Stimulated activated CD4-positive, alpha-beta T cell treated with anti-CD3 and anti-CD28 coated beads, Interleukin-1b, Interleukin-23, amount 100 ng/mL, for 24 hours (primary cell): ENCODE data around the gene MAPT.

Experiments used
- DNase-seq, 4 experiments: peaks; one replicate each; pipeline ENCODE4 v3.0.0-alpha.2; 2020; ENCODE audit warnings: low read depth in 4 of 4, low spot score in 1 of 4

Gene MAPT

DNA sequence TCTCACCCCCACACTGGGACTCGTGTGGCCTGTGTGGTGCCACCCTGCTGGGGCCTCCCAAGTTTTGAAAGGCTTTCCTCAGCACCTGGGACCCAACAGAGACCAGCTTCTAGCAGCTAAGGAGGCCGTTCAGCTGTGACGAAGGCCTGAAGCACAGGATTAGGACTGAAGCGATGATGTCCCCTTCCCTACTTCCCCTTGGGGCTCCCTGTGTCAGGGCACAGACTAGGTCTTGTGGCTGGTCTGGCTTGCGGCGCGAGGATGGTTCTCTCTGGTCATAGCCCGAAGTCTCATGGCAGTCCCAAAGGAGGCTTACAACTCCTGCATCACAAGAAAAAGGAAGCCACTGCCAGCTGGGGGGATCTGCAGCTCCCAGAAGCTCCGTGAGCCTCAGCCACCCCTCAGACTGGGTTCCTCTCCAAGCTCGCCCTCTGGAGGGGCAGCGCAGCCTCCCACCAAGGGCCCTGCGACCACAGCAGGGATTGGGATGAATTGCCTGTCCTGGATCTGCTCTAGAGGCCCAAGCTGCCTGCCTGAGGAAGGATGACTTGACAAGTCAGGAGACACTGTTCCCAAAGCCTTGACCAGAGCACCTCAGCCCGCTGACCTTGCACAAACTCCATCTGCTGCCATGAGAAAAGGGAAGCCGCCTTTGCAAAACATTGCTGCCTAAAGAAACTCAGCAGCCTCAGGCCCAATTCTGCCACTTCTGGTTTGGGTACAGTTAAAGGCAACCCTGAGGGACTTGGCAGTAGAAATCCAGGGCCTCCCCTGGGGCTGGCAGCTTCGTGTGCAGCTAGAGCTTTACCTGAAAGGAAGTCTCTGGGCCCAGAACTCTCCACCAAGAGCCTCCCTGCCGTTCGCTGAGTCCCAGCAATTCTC is 132.1 kb downstream of the MAPT start:
- no peak for DNase-seq

DNA sequence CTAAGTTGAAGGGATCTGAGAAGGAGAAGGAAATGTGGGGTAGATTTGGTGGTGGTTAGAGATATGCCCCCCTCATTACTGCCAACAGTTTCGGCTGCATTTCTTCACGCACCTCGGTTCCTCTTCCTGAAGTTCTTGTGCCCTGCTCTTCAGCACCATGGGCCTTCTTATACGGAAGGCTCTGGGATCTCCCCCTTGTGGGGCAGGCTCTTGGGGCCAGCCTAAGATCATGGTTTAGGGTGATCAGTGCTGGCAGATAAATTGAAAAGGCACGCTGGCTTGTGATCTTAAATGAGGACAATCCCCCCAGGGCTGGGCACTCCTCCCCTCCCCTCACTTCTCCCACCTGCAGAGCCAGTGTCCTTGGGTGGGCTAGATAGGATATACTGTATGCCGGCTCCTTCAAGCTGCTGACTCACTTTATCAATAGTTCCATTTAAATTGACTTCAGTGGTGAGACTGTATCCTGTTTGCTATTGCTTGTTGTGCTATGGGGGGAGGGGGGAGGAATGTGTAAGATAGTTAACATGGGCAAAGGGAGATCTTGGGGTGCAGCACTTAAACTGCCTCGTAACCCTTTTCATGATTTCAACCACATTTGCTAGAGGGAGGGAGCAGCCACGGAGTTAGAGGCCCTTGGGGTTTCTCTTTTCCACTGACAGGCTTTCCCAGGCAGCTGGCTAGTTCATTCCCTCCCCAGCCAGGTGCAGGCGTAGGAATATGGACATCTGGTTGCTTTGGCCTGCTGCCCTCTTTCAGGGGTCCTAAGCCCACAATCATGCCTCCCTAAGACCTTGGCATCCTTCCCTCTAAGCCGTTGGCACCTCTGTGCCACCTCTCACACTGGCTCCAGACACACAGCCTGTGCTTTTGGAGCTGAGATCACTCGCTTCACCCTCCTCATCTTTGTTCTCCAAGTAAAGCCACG is 133.0 kb downstream of the MAPT start:
- no peak for DNase-seq

DNA sequence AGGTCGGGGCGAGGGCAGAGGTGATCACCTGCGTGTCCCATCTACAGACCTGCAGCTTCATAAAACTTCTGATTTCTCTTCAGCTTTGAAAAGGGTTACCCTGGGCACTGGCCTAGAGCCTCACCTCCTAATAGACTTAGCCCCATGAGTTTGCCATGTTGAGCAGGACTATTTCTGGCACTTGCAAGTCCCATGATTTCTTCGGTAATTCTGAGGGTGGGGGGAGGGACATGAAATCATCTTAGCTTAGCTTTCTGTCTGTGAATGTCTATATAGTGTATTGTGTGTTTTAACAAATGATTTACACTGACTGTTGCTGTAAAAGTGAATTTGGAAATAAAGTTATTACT is 133.6 kb downstream of the MAPT start:
- no peak for DNase-seq

DNA sequence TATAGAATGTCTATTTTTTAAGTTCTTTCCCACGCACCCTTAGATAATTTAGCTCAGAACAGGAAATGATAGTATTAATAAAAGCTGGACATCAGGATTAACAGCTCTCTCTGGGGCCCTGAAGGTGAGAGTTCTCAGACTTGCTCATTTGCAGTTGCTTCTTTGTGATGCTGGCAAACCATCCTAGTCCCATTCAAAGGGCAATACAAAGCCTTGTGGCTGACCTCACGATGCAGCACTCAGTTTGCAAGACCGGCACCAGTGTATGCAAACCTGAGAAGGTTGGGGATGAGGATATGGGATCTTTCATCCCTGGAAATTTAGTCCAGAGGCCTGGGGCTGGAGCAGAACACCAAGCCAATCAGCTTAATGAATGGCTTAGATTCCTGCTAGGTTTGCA is 134.0 kb downstream of the MAPT start:
- DNase-seq, result no peak

DNA sequence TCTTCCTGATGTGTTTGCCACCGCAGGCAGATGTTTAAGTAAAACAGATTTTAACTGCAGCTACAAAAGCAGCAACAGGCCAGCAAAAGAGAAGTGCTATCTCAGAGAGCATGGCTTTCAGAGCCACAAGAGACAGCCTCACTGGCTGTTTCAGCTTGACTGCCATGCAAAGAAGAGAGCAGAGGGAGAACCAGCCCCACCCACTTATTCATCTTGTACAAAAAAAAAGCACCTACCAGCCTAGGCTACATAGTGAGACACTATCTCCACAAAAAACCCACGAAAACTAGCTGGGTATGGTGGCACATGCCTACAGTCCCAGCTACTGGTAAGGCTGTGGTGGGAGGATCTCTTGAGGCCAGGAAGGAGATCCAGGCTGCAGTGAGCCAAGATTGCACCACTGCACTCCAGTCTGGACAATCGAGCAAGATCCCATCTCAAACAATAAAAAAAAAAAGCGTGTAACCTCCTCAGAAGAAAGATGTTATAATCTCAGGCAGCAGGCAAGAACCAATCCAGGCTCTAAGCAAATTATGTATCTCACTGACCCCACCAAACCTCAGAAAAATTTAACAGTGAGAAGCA is 134.7 kb downstream of the MAPT start:
- no peak for DNase-seq

DNA sequence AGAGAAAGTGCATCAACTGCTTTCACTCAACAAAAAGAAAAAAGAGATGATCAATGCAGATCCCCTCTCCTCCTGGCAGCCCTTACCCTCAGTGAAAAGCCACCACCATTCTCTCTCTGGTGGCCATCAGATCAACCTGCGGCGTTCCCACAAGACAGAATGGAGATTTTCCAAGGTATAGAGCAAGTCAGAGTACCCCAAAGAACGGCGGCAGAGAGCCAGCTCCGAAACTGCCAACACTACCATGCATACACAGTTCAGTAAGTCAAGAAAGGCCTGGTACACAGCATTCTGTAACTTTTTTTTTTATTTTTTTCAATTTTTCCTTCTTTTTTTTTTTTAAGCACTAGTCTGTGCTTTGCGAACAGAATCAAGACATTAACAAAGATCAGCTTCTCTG is 135.3 kb downstream of the MAPT start:
- DNase-seq, result no peak

DNA sequence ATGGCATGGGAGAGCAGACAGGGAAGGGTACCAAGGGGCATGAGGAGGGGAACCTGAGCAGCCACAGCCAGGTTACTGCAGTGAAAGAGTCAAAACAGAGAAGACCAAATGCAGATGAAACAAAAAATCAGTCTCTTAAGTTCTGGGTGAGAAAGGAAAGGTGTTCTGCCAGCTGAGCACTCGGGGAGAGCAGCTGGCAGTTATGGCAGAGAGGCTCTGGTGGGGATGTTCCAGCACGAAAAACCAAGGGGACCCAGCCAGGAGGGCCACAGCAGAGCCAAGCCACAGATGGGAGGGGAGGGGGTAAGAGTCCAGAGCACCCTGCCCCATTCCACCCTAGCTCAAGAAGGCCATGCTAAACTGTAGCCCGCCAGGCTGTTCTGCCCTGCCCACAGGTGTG is 136.4 kb downstream of the MAPT start:
- DNase-seq, result no peak

DNA sequence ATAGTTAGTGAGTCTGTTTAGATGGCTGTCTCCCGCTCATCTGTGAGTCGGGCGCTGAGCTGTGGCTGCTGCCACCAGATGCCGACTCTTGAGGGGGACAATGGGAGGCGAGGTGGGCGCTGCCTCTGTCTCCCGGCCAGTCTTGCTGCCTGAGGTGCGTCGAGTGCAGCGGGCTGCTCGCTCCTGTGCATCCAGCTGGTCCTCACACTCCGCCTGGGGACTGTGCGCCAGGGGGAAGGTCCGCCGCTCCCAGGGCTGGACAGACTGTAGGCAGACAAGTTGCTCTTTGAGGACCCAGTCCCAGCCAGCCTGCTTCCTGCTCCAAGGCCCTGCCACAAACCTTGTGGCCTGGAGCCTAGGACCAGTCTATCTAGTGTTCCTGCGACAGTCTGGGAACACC is 137.1 kb downstream of the MAPT start:
- no peak for DNase-seq

DNA sequence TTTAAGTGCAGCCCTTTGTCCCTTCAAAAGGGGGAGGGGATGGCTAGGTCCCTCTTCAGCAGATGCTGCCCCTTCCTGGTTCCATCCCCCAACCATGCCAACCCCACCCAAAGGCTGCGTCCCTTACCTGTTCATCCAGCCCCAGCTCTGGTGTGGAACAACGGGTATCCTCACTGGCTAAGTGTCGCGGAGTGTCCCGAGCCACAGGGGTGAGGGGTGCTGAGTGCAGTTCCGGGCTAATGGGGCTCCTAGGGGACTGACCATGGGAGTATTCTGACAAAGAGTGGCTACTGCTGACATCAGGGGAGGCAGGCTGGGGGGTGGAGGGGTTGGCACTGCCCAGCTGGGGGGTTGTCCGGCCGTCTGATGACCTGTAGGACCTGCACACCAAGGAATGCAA is 137.6 kb downstream of the MAPT start:
- DNase-seq, result no peak

DNA sequence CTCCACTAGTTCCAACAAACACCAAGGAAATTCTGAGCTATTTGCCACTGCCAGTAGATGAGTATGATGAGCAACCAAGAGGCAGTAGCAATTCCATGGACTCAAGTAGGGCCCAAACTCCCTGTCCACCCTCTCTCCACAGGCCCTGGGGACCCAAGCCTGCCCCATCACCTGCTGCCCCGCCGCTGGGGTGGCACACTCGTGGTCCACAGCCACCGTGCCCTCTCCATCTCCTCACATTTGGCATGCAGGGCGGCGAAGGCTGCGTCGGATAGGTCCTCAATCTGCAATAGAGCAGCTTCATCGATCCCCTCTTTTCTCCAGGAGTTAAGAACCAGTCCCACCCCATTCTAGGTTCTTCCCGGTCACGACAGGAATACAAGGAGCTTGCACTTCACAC is 138.6 kb downstream of the MAPT start:
- no peak for DNase-seq

DNA sequence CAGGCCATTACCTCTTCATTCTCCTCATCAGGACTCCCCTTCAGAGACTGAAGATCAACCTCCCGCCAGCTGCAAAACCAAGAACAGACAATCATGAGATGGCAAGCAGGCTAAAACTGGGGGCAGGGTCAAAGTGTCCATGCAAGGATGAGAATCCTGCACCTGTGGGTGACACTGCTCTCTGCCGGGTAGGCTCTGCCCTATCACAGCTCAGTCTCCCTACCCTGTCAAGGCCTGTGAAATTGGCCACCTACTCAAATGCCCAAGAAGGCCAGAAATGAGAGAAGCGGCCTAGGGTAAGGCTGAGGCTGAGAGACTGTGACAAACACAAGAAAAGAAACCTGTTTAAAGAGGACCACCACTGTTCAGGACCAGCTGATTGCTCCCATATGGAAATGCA is 139.0 kb downstream of the MAPT start:
- DNase-seq, result no peak

DNA sequence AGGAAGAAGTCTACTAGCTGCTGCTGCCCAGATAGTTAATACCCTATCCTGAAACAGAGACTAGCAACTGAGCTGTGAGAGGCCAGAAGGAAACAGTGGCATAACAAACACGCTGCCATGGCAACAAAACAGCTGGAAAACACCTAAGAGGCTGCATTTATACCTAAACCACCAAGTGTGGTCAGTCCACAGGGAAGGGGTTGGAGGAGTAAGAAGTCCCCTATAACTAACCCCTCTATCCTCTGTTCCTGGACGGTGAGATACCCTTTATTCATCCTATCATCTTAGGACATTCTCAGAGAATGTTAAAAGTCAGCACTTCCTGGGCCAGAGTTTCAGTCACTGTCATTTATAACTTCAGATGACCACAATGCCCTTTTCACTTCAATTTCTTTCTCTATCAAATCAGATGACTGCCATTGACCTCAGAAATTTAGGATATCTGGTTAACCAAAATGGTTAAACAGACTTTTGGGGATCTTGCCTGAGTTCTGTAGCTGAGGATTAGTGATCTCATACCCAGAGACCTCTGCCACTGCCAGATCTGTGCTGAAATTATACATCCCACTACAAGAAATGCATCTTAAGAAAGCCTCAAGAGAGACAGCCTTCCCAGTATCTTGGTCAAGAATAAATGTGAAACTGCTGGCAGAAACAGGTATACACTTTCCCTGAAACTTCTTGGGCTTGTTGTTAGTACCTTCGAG is 140.9 kb downstream of the MAPT start:
- DNase-seq, result no peak

DNA sequence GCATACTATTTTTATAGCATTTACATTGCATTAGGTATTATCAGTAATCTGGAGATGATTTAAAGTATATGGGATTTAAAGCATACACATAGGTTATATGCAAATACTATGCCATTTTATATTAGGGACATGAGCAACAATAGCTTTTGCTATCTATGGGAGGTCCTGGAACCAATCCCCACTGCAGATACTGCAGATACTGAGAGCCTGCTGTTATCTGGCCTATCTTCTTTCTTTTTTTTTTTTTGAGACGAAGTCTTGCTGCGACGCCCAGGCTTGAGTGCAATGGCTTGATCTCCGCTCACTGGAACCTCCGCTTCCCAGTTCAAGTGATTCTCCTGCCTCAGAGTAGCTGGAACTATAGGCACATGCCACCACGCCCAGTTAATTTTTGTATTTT is 142.1 kb downstream of the MAPT start:
- DNase-seq, result no peak

DNA sequence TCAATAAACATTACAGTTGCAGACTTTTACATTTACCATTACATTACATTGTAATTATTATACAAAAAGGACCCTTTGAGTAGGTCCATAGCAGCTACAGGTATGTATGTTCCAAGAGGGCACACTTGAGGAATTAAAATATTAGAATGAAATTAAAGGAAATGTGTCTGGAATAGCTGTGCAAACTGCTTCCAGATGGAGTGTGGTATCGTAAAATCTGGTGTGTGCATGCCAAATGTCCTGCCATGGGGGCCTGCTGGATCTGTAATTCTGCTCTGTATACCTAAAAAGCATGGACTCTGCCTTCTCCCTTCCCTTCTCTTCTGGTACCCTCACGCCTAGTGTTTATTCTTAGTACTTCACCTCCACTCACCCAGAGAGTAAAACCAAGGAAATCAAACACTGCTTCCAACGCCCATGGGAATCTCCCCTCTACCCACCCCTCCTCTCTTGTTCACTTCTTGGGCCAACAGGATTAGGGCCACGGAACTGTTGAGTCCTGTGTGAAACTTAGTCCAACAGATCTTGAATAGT is 143.4 kb downstream of the MAPT start:
- no peak for DNase-seq

DNA sequence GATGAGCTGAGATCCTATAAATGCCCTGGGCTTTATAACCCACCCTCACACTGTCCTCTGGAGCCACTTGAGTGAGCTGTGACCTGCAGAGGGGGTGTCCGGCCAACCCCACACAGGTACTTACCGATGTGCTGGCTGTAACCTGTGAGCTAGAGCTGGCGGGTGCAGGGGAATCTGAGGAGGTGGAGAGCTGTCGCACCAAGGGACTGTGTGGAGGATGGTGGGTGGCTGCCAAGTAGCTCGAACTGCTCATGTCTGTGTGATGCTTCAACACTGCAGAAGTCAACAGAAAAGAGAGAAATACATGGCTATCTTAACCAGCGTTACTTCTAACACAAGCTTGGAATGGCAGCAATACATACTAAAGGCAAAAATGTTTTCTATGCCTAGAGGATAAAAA is 144.1 kb downstream of the MAPT start:
- DNase-seq, result no peak

DNA sequence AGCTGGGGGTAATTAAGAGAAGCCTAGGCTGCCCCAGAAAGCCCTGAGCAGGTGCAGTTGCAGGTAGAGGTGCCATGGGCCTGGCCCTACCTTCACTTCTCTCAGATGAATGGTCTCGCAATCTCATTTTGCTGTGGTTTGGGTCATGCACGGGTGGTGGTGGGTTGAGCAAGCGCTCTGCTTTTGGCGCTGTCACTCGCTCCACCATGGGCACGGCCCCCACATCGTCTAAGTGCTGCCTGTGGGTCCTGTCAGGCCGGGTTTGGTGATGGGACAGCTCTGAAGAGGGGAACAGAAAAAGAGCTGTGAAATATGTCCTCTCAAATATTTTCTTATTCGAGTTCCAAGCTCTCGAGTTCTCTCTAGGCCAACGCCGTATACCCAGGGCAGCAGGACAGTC is 144.6 kb downstream of the MAPT start:
- DNase-seq, result no peak

DNA sequence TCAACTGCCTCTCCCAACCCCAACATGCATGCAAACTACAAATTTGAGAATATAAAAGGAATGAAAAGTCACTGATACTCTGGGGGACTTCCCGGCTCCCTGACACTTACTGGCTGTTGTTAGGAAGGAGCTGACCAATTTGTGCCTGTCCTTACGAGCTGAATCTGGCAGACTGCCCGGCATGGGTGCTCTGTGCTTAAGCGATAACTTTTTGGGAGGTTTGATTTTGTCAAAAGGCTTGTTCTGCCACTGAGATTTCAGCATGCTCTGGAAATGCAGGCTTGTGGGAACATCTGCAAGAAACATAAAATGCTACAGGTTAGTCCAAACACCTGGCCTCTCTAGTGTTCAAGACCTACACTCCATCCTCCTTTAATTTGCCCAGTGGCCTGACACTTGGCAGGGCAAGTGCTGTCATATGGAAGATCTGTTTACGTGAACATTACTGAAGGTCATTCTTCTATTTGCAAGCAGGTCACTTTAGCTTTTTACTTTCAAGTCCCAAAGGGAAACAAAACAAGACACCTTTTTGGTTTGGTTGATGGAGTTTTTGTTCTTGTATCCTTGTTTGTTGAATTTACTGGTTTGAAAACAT is 145.3 kb downstream of the MAPT start:
- DNase-seq, result no peak

DNA sequence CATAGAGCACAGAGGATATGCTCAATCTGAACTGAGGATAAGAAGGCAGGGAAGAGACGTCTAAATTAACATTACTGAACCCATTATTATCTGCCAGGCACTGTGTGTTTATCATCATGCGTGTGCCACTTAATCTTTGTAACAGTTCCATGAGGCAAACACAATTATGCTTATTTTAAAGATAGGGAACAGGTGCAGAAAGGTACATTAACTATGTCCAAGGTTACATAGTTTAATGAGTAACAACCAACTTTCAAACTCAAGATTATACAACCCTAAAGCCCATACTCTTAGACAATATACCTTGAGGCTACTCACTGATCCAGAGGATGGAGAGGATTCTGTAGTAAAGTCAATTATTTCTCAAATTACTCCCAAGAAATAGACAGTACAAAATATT is 147.9 kb downstream of the MAPT start:
- DNase-seq, result no peak

DNA sequence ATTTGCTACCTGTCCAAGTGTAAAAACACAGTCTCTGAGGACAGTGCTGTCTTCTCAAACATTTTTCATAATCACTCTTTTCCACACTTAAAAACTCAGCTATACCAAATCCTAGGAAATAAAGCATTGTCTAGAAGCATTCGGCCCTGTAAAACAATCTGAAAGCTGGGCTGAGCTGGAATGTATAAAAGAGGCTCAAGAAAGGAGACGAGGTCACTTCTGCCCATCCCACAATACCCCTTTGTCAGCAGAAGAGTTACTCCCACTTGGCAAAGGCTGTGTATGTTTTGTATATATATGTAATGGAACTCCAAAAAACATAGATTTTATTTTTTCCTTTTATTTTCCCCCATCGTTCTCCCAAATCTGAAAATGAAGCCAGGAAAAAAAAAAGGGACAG is 148.6 kb downstream of the MAPT start:
- DNase-seq, result no peak

DNA sequence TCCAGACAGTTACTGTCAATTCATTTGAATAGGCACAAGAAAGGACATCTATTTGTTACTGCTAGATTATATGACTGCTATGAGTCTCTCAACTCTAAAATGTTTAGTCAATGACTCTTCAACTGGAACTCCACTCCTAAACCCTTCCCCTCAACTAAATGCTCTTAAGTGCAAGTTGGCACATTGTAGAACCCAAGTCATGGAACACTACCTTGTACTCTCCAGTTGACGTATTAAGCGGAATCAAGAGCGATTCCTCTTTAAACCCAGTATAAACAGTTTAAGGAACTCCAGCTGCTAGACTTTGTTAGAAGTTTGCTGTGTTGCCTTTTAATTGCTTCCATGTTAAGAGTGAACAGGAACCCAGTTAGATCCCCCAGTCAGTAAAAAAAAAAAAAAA is 149.3 kb downstream of the MAPT start:
- DNase-seq, result no peak
